H1 (cell line): ENCODE data around the gene LRRC4C. TPM values are rescaled to one million over a fixed set of nuclear protein-coding genes. Genes with fewer than 3 reads are reported as not detected.

Experiments
- CTCF ChIA-PET: fragments of 300-600 bp; sonication (Branson Sonifier 250); formaldehyde crosslinking; loops from one replicate; lab custom pipeline; 2021; ENCODE audit not compliant: partially characterized antibody; lab: Charles Lee
- POLR2A ChIA-PET: fragments of 300-600 bp; sonication (Branson Sonifier 250); formaldehyde crosslinking; loops from one replicate; lab custom pipeline; 2021; ENCODE audit warnings: inconsistent platforms; ENCODE audit not compliant: partially characterized antibody; lab: Charles Lee
- DNase-seq, 2 experiments: peaks; one replicate each; pipeline versions ENCODE4 v3.0.0 to v3.0.0-alpha.2; 2010 to 2022; ENCODE audit warnings: low spot score in 2 of 2, low read depth in 1 of 2, mixed read lengths in 1 of 2
- FAIRE-seq: peaks from 2 replicates; lab custom pipeline; 2011; peaks lifted over from hg19 to GRCh38; lab: Jason Lieb, UNC
- H2AFZ ChIP-seq: 2 replicates; pipeline ENCODE4 v1.8.1; 2012; ENCODE audit warnings: low read length, inconsistent platforms
- H2AK5ac ChIP-seq: 2 replicates; pipeline ENCODE4 v1.6.1; 2013; ENCODE audit warnings: low read depth, low read length
- H2BK120ac ChIP-seq: replicated peaks from 2 replicates; pipeline ENCODE3; 2013; ENCODE audit warnings: low read depth, low read length, inconsistent platforms
- H2BK12ac ChIP-seq: 2 replicates; pipeline ENCODE4 v1.6.1; 2013; ENCODE audit warnings: low read depth, low read length
- H2BK15ac ChIP-seq: 2 replicates; pipeline ENCODE4 v1.6.1; 2013; ENCODE audit warnings: low read length
- H2BK20ac ChIP-seq: 2 replicates; pipeline ENCODE4 v1.6.1; 2013; ENCODE audit warnings: low read length
- H2BK5ac ChIP-seq: 2 replicates; pipeline ENCODE4 v1.6.1; 2013; ENCODE audit warnings: low read depth, low read length
- H3K14ac ChIP-seq: 2 replicates; pipeline ENCODE4 v1.6.1; 2013; ENCODE audit warnings: inconsistent platforms; ENCODE audit not compliant: insufficient read length
- H3K18ac ChIP-seq: 2 replicates; pipeline ENCODE4 v1.6.1; 2013; ENCODE audit warnings: low read length; ENCODE audit errors: extremely low read depth
- H3K23ac ChIP-seq: 2 replicates; pipeline ENCODE4 v1.6.1; 2013; ENCODE audit warnings: inconsistent platforms; ENCODE audit not compliant: insufficient read length
- H3K23me2 ChIP-seq: 2 replicates; pipeline ENCODE4 v1.6.1; 2013; ENCODE audit warnings: low read depth, low read length
- H3K27ac ChIP-seq: 2 replicates; pipeline ENCODE4 v1.6.1; 2011; ENCODE audit warnings: low read depth, low read length, inconsistent platforms
- H3K27me3 ChIP-seq, 4 experiments: replicated peaks in 1 of 4; 1 replicate in 1 of 4; 2 replicates in 3 of 4; pipeline versions ENCODE4 v1.6.1 to v1.8.1; 2011 to 2013; ENCODE audit warnings: low read length in 3 of 4, mild to moderate bottlenecking in 3 of 4, inconsistent platforms in 2 of 4, mixed read lengths in 2 of 4, moderate library complexity in 1 of 4; ENCODE audit not compliant: control insufficient read depth in 3 of 4, insufficient read depth in 3 of 4; ENCODE audit errors: extremely low read depth in 1 of 4
- H3K36me3 ChIP-seq, 4 experiments: 2 replicates each; pipeline versions ENCODE4 v1.6.1 to v1.8.1; 2011 to 2013; ENCODE audit warnings: mild to moderate bottlenecking in 4 of 4, low read length in 3 of 4, moderate library complexity in 2 of 4, control low read depth in 1 of 4, inconsistent platforms in 1 of 4; ENCODE audit not compliant: insufficient read depth in 4 of 4, control insufficient read depth in 2 of 4
- H3K4ac ChIP-seq: replicated peaks from 2 replicates; pipeline ENCODE3; 2013; ENCODE audit warnings: low read length, low read depth, mixed read lengths, inconsistent platforms; ENCODE audit not compliant: insufficient read length
- H3K4me1 ChIP-seq, 4 experiments: replicated peaks in 1 of 4; 1 replicate in 1 of 4; 2 replicates in 3 of 4; pipeline versions ENCODE4 v1.6.1 to v1.8.1; 2011 to 2013; ENCODE audit warnings: low read length in 3 of 4, inconsistent platforms in 2 of 4, mixed read lengths in 1 of 4; ENCODE audit not compliant: insufficient read depth in 4 of 4, control insufficient read depth in 3 of 4
- H3K4me2 ChIP-seq, 2 experiments: 2 replicates each; pipeline versions ENCODE4 v1.6.1 to v1.8.1; 2011 to 2013; ENCODE audit warnings: low read depth in 2 of 2, low read length in 2 of 2, control low read depth in 1 of 2, inconsistent platforms in 1 of 2, mild to moderate bottlenecking in 1 of 2; ENCODE audit not compliant: insufficient read depth in 1 of 2
- H3K4me3 ChIP-seq, 4 experiments: fragments of 200-600, 300-600 bp in 1 of 4; sonication (generic), shearing (Covaris generic), sonication (Bioruptor Twin) in 1 of 4; 2 replicates each; pipeline versions ENCODE4 v1.5.1 to v1.8.1; 2011 to 2016; ENCODE audit warnings: low read length in 4 of 4, low read depth in 3 of 4, control low read depth in 2 of 4, inconsistent platforms in 2 of 4, mild to moderate bottlenecking in 2 of 4, mixed read lengths in 1 of 4, moderate library complexity in 1 of 4; ENCODE audit not compliant: insufficient read depth in 2 of 4; ENCODE audit errors: extremely low read depth in 1 of 4
- H3K56ac ChIP-seq: replicated peaks from 2 replicates; pipeline ENCODE3; 2013; ENCODE audit warnings: low read depth, mild to moderate bottlenecking, mixed read lengths, low read length, inconsistent platforms; ENCODE audit not compliant: insufficient read length
- H3K79me1 ChIP-seq: 2 replicates; pipeline ENCODE4 v1.6.1; 2013; ENCODE audit warnings: low read depth, low read length, control low read depth
- H3K79me2 ChIP-seq, 2 experiments: 2 replicates each; pipeline versions ENCODE4 v1.6.1 to v1.8.1; 2012 to 2013; ENCODE audit warnings: low read length in 2 of 2, mild to moderate bottlenecking in 2 of 2, inconsistent platforms in 1 of 2; ENCODE audit not compliant: insufficient read depth in 2 of 2, control insufficient read depth in 1 of 2
- H3K9ac ChIP-seq, 4 experiments: replicated peaks in 1 of 4; 1 replicate in 1 of 4; 2 replicates in 3 of 4; pipeline versions ENCODE4 v1.6.1 to v1.8.1; 2011 to 2013; ENCODE audit warnings: low read depth in 3 of 4, low read length in 3 of 4, control low read depth in 2 of 4, mild to moderate bottlenecking in 2 of 4, moderate library complexity in 2 of 4, inconsistent platforms in 1 of 4; ENCODE audit errors: extremely low read depth in 1 of 4
- H3K9me3 ChIP-seq, 2 experiments: 2 replicates each; pipeline versions ENCODE4 v1.6.1 to v1.8.1; 2012 to 2013; ENCODE audit warnings: mild to moderate bottlenecking in 2 of 2, moderate library complexity in 2 of 2, control low read depth in 1 of 2, inconsistent platforms in 1 of 2, low read depth in 1 of 2, low read length in 1 of 2, mixed read lengths in 1 of 2; ENCODE audit not compliant: insufficient read depth in 2 of 2
- H4K20me1 ChIP-seq, 2 experiments: replicated peaks in 1 of 2; 2 replicates each; pipeline versions ENCODE3 to v1.8.1; 2011 to 2013; ENCODE audit warnings: inconsistent platforms in 2 of 2, low read length in 2 of 2, mild to moderate bottlenecking in 1 of 2; ENCODE audit not compliant: insufficient read depth in 2 of 2, control insufficient read depth in 1 of 2
- H4K5ac ChIP-seq: 2 replicates; pipeline ENCODE4 v1.6.1; 2013; ENCODE audit warnings: low read length, low read depth, mixed read lengths, inconsistent platforms; ENCODE audit not compliant: insufficient read length
- H4K8ac ChIP-seq: 2 replicates; pipeline ENCODE4 v1.8.0; 2013; ENCODE audit warnings: mild to moderate bottlenecking, moderate library complexity, low read length, inconsistent platforms; ENCODE audit not compliant: insufficient read depth; ENCODE audit errors: extremely low read depth
- H4K91ac ChIP-seq: replicated peaks from 2 replicates; pipeline ENCODE3; 2013; ENCODE audit warnings: low read length, mixed read lengths, inconsistent platforms; ENCODE audit not compliant: insufficient read length
- ASH2L ChIP-seq: fragments of 200-600, 300-600 bp; sonication (generic); IDR thresholded peaks from one replicate; pipeline ENCODE4 v1.7.1; 2017; ENCODE audit warnings: low read length
- BACH1 ChIP-seq: IDR thresholded peaks from 2 replicates; pipeline ENCODE4 v1.6.1; 2012; ENCODE audit warnings: low read length, improper control_type of control experiment
- BRCA1 ChIP-seq: IDR thresholded peaks from 2 replicates; pipeline ENCODE4 v1.6.1; 2012; ENCODE audit warnings: low read depth, low read length, improper control_type of control experiment
- CBX8 ChIP-seq: fragments of 300-800, 300-1000 bp; sonication (generic); IDR thresholded peaks from 2 replicates; pipeline ENCODE4 v1.7.1; 2016; ENCODE audit warnings: low read depth, low read length, borderline replicate concordance
- CEBPB ChIP-seq: IDR thresholded peaks from 2 replicates; pipeline ENCODE4 v1.6.1; 2012; ENCODE audit warnings: low read depth, low read length
- HDAC2 ChIP-seq, 2 experiments: fragments of 300-600 bp in 1 of 2; sonication (generic) in 1 of 2; IDR thresholded peaks; 2 replicates each; pipeline ENCODE4 v1.6.1; 2011 to 2012; ENCODE audit warnings: low read depth in 2 of 2, low read length in 2 of 2, mild to moderate bottlenecking in 2 of 2, moderate library complexity in 2 of 2, borderline replicate concordance in 1 of 2, inconsistent platforms in 1 of 2
- HDAC6 ChIP-seq: IDR thresholded peaks from one replicate; pipeline ENCODE4 v1.7.1; 2012; ENCODE audit warnings: low read depth, mild to moderate bottlenecking, inconsistent platforms, low read length, moderate library complexity
- KDM5A ChIP-seq: fragments of 200-600 bp; IDR thresholded peaks from 2 replicates; pipeline ENCODE4 v1.7.1; 2012; ENCODE audit warnings: mild to moderate bottlenecking, low read length, inconsistent platforms, mixed read lengths
- POLR2AphosphoS5 ChIP-seq: IDR thresholded peaks from 2 replicates; pipeline ENCODE4 v1.6.1; 2011; ENCODE audit warnings: low read depth, low read length
- TEAD4 ChIP-seq: IDR thresholded peaks from 2 replicates; pipeline ENCODE4 v1.6.1; 2012; ENCODE audit warnings: low read depth, low read length, inconsistent platforms, mixed read lengths
- WGBS, 2 experiments: shearing (Covaris generic) in 1 of 2; methylation state at CpG; one replicate each; pipeline versions ENCODE4 v1.1.6 to v1.1.7; 2013 to 2015; ENCODE audit warnings: low lambda C conversion rate in 2 of 2, mixed read lengths in 2 of 2, inconsistent platforms in 1 of 2, low coverage in 1 of 2, missing lambda C conversion rate in 1 of 2; ENCODE audit not compliant: insufficient replicate concordance in 2 of 2, insufficient coverage in 1 of 2, insufficient read length in 1 of 2; ENCODE audit errors: extremely low coverage in 1 of 2, missing lambda C conversion rate in 1 of 2; 5-methylcytosine and 5-hydroxymethylcytosine counted together
- polyA plus RNA-seq, 7 experiments: library from polyadenylated mRNA; depleted of rRNA in 3 of 7; stranded (reverse) in 5 of 7; unstranded in 2 of 7; fragments of >200 nt in 5 of 7; fragments of 200-250 nt in 2 of 7; gene quantifications; 1 replicate in 5 of 7; 2 replicates in 1 of 7; 4 replicates in 1 of 7; pipeline versions ENCODE4 v1.2.1 to v1.2.3, GENCODE V29; 2011 to 2013; ENCODE audit warnings: missing spikeins in 2 of 7, mixed read lengths in 2 of 7
- total RNA-seq: library from RNA; stranded (reverse); fragmentation: NEBNext Ultra II Directional; extraction: Animal tissue kit (Norgen Biotek cat#: 25700); gene quantifications from 2 replicates; pipeline ENCODE4 v1.2.1, GENCODE V29; 2021

LRRC4C gene
- total and polyA plus RNA-seq, 2 of the 8 experiments (the other 6 are each of a cell fraction or from before 2014, with no cell fraction given) = 0.23 to 2.2 TPM

DNA sequence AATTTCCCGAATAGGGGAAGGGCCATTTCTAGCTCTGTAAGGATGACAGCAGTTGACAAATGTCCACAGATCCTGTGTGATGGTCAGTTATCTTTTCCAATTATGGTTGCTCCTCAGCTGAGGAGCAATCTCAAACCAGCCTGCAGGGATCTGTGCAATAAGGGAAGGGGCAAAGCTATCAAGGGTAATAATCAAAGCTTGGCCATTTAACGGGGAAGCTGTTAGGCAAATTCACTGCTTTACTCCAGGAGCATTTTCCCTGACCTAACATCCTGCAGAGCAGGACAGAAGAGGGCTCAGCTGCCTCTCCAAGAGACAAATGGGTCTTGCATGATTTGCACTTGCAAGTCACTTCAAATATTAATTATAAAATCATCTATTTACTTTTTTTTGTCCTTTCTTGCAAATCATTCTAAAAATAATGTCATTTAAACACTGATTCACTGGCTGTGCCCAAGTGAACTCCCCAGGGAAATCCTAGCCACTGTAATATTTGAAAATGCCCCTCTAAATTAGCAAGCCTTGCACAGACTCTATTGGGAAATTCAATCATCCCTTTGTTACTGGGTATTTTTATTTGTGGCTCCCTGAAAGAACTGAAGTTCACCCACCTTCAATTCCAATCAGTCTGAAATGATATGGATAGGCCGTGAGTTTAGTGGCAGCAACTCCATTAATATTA, 1256.7 kb downstream of the LRRC4C start:
- H2AFZ ChIP-seq = no peak overlapping the region
- peaks cover 5 to 14% (median 10%) of the 10 kb centered on the region in 4 experiments; a peak in 6 of 7 replicates for H3K4me1 ChIP-seq
- H3K23me2 ChIP-seq = no peaks in the 10 kb centered on the region
- no peak overlapping the region for H3K4ac ChIP-seq
- H3K23ac ChIP-seq = no peak overlapping the region
- H3K9me3 ChIP-seq = no peaks in the 10 kb centered on the region
- TF ChIP-seq TEAD4 (no peak), CEBPB (no peak), ASH2L (no peak), HDAC2 (IDR thresholded peaks at IDR 0.05; ENCODE audit: borderline replicate concordance in 1 of 2, low read depth in 2 of 2, low read length in 2 of 2) (no peak), HDAC6 (no peak), BACH1 (no peak), BRCA1 (no peak), CBX8 (no peak), KDM5A (no peak), POLR2AphosphoS5 (no peak)
- no peak overlapping the region for H3K9ac ChIP-seq
- H2BK15ac ChIP-seq = no peak overlapping the region
- no peaks in the 10 kb centered on the region for H3K79me2 ChIP-seq
- 57% methylated on average over 3 of the region's 3 CpGs; no CpG with 5 or more reads in 1 of the 2 experiments for WGBS, 2 experiments
- H2BK12ac ChIP-seq = no peak overlapping the region
- H4K5ac ChIP-seq = no peak overlapping the region
- no peak overlapping the region for H4K91ac ChIP-seq
- no peak overlapping the region for H2BK5ac ChIP-seq
- no peak for FAIRE-seq
- H4K20me1 ChIP-seq = peaks cover 2 to 4% of the 10 kb centered on the region in 2 experiments
- no peak for DNase-seq
- H3K14ac ChIP-seq = no peak overlapping the region
- H2BK120ac ChIP-seq = no peak overlapping the region
- H3K79me1 ChIP-seq = no peaks in the 10 kb centered on the region
- no peak overlapping the region for H4K8ac ChIP-seq
- ChIA-PET POLR2A (no interaction called here), CTCF (interaction anchor here (0.9 to 2.2 kb wide), 3 partner anchors 78 to 95 kb away, joined by 3 to 7 read pairs (median 4); no protein-coding TSS in a partner anchor)
- H2BK20ac ChIP-seq = no peak overlapping the region
- H2AK5ac ChIP-seq = no peak overlapping the region
- peak overlapping the region in 1 of 4 experiments; percentile 11; a peak in 1 of 8 replicates for H3K4me3 ChIP-seq
- H3K56ac ChIP-seq = no peak overlapping the region
- no peak overlapping the region for H3K18ac ChIP-seq
- peaks cover 27 to 71% (median 67%) of the 10 kb centered on the region in 4 experiments for H3K27me3 ChIP-seq
- H3K27ac ChIP-seq = no peak overlapping the region
- H3K4me2 ChIP-seq = peak overlapping the region in 1 of 2 experiments; percentile 5; a peak in 2 of 4 replicates
- H3K36me3 ChIP-seq = no peaks in the 10 kb centered on the region
